HFFc6 (cell line): ENCODE measurements around the gene SEMA6A. TPM values are rescaled to one million over a fixed set of nuclear protein-coding genes. Genes with fewer than 3 reads are reported as not detected.

Source experiments
- DNase-seq: peaks from one replicate; pipeline ENCODE4 v3.0.0-alpha.2; 2018
- H3K27ac Mint-ChIP-seq: 2 replicates; pipeline ENCODE4 v1.8.0; 2020; ENCODE audit warnings: mild to moderate bottlenecking, mixed read lengths
- H3K27me3 Mint-ChIP-seq: 2 replicates; pipeline ENCODE4 v1.8.0; 2021; ENCODE audit warnings: mild to moderate bottlenecking, moderate library complexity, mixed read lengths; ENCODE audit not compliant: insufficient read depth
- H3K36me3 Mint-ChIP-seq: 2 replicates; pipeline ENCODE4 v1.8.0; 2021; ENCODE audit warnings: low read depth, mixed read lengths
- H3K4me1 Mint-ChIP-seq: 2 replicates; pipeline ENCODE4 v1.8.0; 2020; ENCODE audit warnings: low read depth, mixed read lengths
- H3K4me3 Mint-ChIP-seq: 2 replicates; pipeline ENCODE4 v1.8.0; 2020; ENCODE audit warnings: mild to moderate bottlenecking, moderate library complexity, mixed read lengths
- H3K9me3 Mint-ChIP-seq: 2 replicates; pipeline ENCODE4 v1.8.0; 2020; ENCODE audit warnings: mild to moderate bottlenecking, mixed read lengths
- CTCF ChIP-seq: fragments of 200-600 bp; sonication (generic); IDR thresholded peaks from 2 replicates; pipeline ENCODE4 v1.5.0; 2021; ENCODE audit warnings: antibody characterized with exemption, mild to moderate bottlenecking
- total RNA-seq, 6 experiments: library from RNA; stranded (reverse); fragmentation: NEBNext Ultra II Directional; extraction: Animal tissue kit (Norgen Biotek cat#: 25700); gene quantifications; 2 replicates in 1 of 6; 3 replicates in 5 of 6; pipeline ENCODE4 v1.2.3, GENCODE V29; 2021

SEMA6A gene
- total RNA-seq, 6 experiments from 2014 or later = 0.20 to 0.76 (median 0.44) TPM

- Mint-ChIP-seq H3K4me1 (no peaks in the 10 kb centered on the region), H3K4me3 (no peak overlapping the region), H3K27me3 (no peaks in the 10 kb centered on the region), H3K36me3 (no peaks in the 10 kb centered on the region), H3K27ac (no peak overlapping the region), H3K9me3 (no peaks in the 10 kb centered on the region)
- no peak for DNase-seq
- TF ChIP-seq CTCF = no peak
Measured at GRCh38 chr5:116424951-116425350, 149.7 kb downstream of the SEMA6A start.

GRCh38 chr5:116424258-116424615 lies 150.4 kb downstream of the SEMA6A start:
- Mint-ChIP-seq H3K36me3 (no peaks in the 10 kb centered on the region), H3K9me3 (no peaks in the 10 kb centered on the region), H3K27ac (no peak overlapping the region), H3K4me3 (no peak overlapping the region), H3K27me3 (no peaks in the 10 kb centered on the region), H3K4me1 (no peaks in the 10 kb centered on the region)
- no peak for TF ChIP-seq CTCF
- DNase-seq = no peak

- no peak for TF ChIP-seq CTCF
- Mint-ChIP-seq H3K9me3 (no peaks in the 10 kb centered on the region), H3K27me3 (no peaks in the 10 kb centered on the region), H3K4me3 (no peak overlapping the region), H3K36me3 (no peaks in the 10 kb centered on the region), H3K27ac (no peak overlapping the region), H3K4me1 (no peaks in the 10 kb centered on the region)
- no peak for DNase-seq
Measured at GRCh38 chr5:116423587-116424257, 150.9 kb downstream of the SEMA6A start.

- H3K27me3 Mint-ChIP-seq = no peaks in the 10 kb centered on the region
- no peak overlapping the region for H3K4me3 Mint-ChIP-seq
- no peak overlapping the region for H3K27ac Mint-ChIP-seq
- no peak for DNase-seq
- TF ChIP-seq CTCF = no peak
- H3K9me3 Mint-ChIP-seq = no peaks in the 10 kb centered on the region
- no peaks in the 10 kb centered on the region for H3K4me1 Mint-ChIP-seq
- H3K36me3 Mint-ChIP-seq = no peaks in the 10 kb centered on the region
Measured at GRCh38 chr5:116423141-116423540, 151.5 kb downstream of the SEMA6A start.

GRCh38 chr5:116421080-116421629 lies 153.5 kb downstream of the SEMA6A start:
- H3K36me3 Mint-ChIP-seq = no peaks in the 10 kb centered on the region
- no peaks in the 10 kb centered on the region for H3K9me3 Mint-ChIP-seq

More at GRCh38 chr5:116421080-116421629, 153.5 kb downstream of the SEMA6A start:
- H3K27me3 Mint-ChIP-seq = no peaks in the 10 kb centered on the region
- H3K4me3 Mint-ChIP-seq = no peak overlapping the region
- DNase-seq = no peak
- no peaks in the 10 kb centered on the region for H3K4me1 Mint-ChIP-seq
- H3K27ac Mint-ChIP-seq = no peak overlapping the region
- no peak for TF ChIP-seq CTCF
